ENCODE measurements around the gene APMAP. TPM values are rescaled to one million over a fixed set of nuclear protein-coding genes. Genes with fewer than 3 reads are reported as not detected.

The APMAP gene
- total and polyA plus RNA-seq, 9 of the 15 experiments (the other 6 are each of a cell fraction or from before 2014, with no cell fraction given), result 6.7 to 18.2 (median 14.4) TPM

DNA sequence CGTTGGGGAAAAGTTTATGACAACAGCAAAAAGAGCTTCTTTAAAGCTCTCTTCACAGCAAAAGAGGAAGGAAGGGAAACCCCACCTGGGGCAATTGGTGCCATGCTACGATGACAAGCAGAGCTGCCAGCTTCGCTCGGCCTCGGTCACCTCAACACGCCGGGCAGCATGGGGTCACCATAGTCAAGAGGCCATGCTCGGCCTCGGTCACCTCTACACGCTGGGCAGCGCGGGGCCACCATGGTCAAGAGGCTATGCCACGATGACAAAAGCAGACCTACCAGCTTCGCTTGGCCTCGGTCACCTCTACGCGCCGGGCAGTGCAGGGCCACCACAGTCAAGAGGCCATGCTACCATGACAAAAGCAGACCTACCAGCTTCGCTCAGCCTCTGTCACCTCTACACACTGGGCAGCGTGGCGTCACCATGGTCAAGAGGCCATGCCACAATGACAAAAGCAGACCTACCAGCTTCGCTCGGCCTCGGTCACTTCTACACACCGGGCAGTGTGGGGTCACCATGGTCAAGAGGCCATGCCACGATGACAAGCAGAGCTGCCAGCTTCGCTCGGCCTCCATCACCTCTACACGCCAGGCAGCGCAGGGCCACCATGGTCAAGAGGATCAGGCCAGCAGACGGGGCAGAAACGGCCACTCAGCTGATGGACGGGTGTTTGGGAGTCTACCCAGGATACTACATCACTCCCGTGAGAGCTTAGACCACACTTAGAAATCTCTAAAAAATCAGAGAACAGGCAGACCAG lies 12.1 kb downstream of the APMAP start:
- DNase-seq (ENCODE audit: extremely low read depth in 1 of 4, low spot score in 3 of 4), result no peak
- FAIRE-seq, result no peak
- intact Hi-C loops (cut with micrococcal nuclease), result no loop called here
- H3K4me2 ChIP-seq (ENCODE audit: insufficient read depth, low read length), result no peak overlapping the region
- no peaks in the 10 kb centered on the region for H3K9me1 ChIP-seq (ENCODE audit: control insufficient read depth, insufficient read depth, low read length)
- no peak for TF ChIP-seq SNIP1 (IDR thresholded peaks at IDR 0.05; ENCODE audit: low read depth)
- no peak for TF ChIP-seq SAP30 (IDR thresholded peaks at IDR 0.05; ENCODE audit: borderline replicate concordance, insufficient read depth, low read depth, low read length, poor library complexity, severe bottlenecking)
- no peak for TF ChIP-seq ZNF507 (tag; conservative IDR thresholded peaks at IDR 0.05)
- TF ChIP-seq SREBF2 (CRISPR knock-in tag; IDR thresholded peaks at IDR 0.05), result no peak
- TF ChIP-seq CBX2 (IDR thresholded peaks at IDR 0.05; ENCODE audit: insufficient read depth, low read length, poor library complexity, severe bottlenecking), result no peak
- no peak for TF ChIP-seq FOXA3 (CRISPR knock-in tag; conservative IDR thresholded peaks at IDR 0.05 in 1 of 2, IDR thresholded peaks at IDR 0.05 in 1 of 2)
- no peaks in the 10 kb centered on the region for H3K9me3 ChIP-seq (replicated peaks; ENCODE audit: control insufficient read depth, insufficient read depth, low read depth, low read length)
- no peaks in the 10 kb centered on the region for H3K4me1 ChIP-seq (replicated peaks in 1 of 2; ENCODE audit: control insufficient read depth in 2 of 2, insufficient read depth in 2 of 2, low read length in 2 of 2)
- ATAC-seq, result no peak
- peaks cover 38% of the 10 kb centered on the region; the same call in 2 of the 3 replicates for H3K36me3 ChIP-seq (ENCODE audit: control insufficient read depth, insufficient read depth, low read length)
- in situ Hi-C loops (cut with MboI), result no loop called here
- H3K79me2 ChIP-seq (ENCODE audit: control insufficient read depth, insufficient read depth, low read length), result peaks cover 3% of the 10 kb centered on the region; the same call in 1 of the 3 replicates
- CTCF ChIA-PET (ENCODE audit: low intra/inter-chr PET ratio), result no interaction called here
- 97% methylated on average over 20 of the region's 34 CpGs for WGBS (ENCODE audit: insufficient coverage, low coverage, missing lambda C conversion rate)
- H2AFZ ChIP-seq (ENCODE audit: low read depth, low read length), result no peak overlapping the region
- H3K27ac ChIP-seq (ENCODE audit: extremely low read depth, low read depth, low read length), result no peak overlapping the region
- no TSS peak for BruUV-seq (replicated peaks)
- H4K20me1 ChIP-seq (replicated peaks; ENCODE audit: control insufficient read depth, insufficient read depth, low read length), result no peaks in the 10 kb centered on the region
- H3K27me3 ChIP-seq (ENCODE audit: control insufficient read depth in 2 of 2, insufficient read depth in 2 of 2, low read length in 2 of 2), result no peaks in the 10 kb centered on the region
- POLR2A ChIA-PET, result no interaction called here
- no peak overlapping the region for H3K4me3 ChIP-seq
- no peak overlapping the region; a peak in 1 of 4 replicates for H3K9ac ChIP-seq (ENCODE audit: insufficient read depth in 1 of 2, low read depth in 2 of 2, low read length in 2 of 2)

All from K562 (cell line).